ENCODE measurements around the gene SCAP.

The SCAP gene

DNA sequence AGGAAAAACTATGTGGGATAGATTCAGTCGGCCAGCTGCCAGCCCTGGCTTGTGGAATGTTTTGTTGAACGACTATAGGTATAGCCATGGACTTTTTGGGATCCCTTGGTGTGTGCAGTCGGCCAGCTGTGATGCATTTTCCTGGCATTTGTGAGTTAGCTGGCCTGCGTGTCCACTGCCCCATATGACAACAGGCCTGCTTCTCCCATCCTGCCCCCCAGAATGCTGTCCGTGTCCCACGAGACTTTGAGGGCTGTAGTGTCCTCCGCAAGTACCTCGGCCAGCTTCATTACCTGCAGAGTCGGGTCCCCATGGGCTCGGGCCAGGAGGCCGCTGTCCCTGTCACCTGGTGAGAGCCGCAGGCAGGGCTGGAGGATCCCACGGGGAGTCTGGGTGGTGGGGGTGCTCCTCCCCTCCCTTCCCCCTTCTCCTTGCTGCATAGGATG lies 71.3 kb downstream of the SCAP start:
- DNase-seq (ENCODE audit: extremely low read depth in 1 of 2, low read depth in 1 of 2) = no peak

- DNase-seq (ENCODE audit: extremely low read depth in 1 of 2, low read depth in 1 of 2) = no peak
Observed at GRCh38 chr3:47399531-47400270, 76.0 kb downstream of the SCAP start.

DNA sequence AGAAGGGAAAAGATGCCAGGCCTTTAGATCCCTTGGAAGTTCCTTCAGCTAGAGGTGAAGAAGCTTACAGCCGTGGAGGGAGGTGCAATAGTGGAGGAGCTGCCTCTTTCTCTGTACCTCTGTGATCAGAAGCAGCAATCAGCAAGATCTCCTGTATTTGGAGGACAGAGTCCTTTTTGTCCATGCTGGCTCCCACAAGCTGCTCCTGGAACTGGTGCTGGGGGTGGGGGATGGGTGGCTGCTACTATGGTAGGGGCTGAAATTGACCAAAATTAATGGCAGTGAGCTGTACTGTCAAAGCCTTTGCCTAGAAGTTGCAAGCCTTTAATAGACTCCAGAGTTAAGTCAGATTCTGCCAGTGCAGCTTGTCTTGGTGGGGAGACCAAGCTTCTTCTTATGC lies 76.7 kb downstream of the SCAP start:
- no peak for DNase-seq (ENCODE audit: extremely low read depth in 1 of 2, low read depth in 1 of 2)

DNA sequence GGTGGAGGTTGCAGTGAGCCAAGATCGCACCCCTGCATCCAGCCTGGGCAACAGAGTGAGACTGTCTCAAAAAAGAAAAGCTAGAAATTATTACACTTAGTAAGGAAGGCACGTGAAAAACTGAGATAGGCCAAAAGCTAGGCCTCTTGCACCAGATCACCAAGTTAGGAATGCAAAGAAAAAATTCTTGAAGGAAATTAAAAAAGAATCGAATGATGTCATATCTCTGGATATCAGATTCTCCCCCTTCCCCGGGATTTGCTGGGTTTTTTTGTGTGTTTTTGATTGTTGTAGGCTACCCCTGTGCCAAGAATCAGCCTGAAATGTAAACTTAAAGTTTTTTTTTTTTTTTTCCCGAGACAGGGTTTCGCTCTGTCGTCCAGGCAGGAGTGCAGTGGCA lies 77.5 kb downstream of the SCAP start:
- DNase-seq (ENCODE audit: extremely low read depth in 1 of 2, low read depth in 1 of 2) = no peak

- DNase-seq (ENCODE audit: extremely low read depth in 1 of 2, low read depth in 1 of 2) = no peak
Observed at GRCh38 chr3:47394881-47395280, 80.9 kb downstream of the SCAP start.

DNA sequence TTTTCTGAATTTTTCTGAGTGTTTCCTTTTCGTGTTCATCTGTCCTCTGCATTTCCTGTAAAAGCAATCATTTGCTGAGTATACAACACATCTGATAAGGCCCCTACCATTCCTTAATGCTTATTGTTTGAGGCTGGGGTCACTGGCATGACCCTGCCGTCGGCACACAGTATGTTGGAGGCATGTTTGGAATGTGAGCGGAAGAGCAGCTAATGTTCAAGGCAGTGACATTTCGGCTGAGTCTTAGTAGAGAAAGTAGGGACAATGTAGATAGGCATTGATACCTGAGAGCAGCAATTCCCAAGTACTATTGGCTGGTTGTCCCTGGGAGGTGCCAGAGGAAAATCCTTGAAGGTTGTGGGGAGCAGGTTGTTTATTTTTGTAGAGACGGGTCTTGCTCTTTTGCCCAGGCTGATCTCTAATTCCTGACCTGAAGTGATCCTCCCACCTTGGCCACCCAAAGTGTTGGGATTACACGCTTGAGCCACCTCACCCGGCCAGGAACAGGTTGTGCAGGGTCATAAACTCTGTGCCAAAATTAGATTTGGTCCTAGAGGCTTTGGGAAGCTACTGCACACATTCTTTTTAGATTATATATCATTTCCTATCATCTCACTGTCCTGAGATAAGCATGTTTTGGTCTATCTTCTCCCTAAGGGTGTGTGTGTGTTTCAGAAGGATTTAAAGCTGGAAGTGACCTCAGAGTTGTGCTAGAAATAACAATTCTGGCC lies 81.4 kb downstream of the SCAP start:
- no peak for DNase-seq (ENCODE audit: extremely low read depth in 1 of 2, low read depth in 1 of 2)

- DNase-seq (ENCODE audit: extremely low read depth in 1 of 2, low read depth in 1 of 2) = no peak
Observed at GRCh38 chr3:47392933-47393332, 82.8 kb downstream of the SCAP start.

DNA sequence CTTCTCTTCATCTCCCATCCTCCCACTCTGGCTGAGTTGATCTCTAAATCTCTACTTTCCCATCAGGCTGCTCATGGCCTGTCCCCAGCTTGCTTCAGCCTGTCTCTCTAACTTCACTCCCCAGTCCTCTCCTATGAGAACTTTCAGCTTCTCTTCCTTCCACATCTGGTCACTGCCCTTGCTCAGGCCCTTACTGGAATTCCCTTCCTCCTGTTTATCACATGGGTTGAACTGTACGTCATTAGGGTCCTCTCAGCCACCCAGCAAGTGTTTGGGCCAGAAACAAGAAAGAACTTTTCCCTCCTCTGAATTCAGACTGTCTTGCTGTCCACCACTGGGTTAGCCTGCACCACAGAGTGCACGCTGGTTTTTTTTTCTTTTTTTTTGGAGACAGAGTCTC lies 89.9 kb downstream of the SCAP start:
- DNase-seq (ENCODE audit: extremely low read depth in 1 of 2, low read depth in 1 of 2) = no peak

- DNase-seq (ENCODE audit: extremely low read depth in 1 of 2, low read depth in 1 of 2) = no peak
Observed at GRCh38 chr3:47385007-47385406, 90.7 kb downstream of the SCAP start.

DNA sequence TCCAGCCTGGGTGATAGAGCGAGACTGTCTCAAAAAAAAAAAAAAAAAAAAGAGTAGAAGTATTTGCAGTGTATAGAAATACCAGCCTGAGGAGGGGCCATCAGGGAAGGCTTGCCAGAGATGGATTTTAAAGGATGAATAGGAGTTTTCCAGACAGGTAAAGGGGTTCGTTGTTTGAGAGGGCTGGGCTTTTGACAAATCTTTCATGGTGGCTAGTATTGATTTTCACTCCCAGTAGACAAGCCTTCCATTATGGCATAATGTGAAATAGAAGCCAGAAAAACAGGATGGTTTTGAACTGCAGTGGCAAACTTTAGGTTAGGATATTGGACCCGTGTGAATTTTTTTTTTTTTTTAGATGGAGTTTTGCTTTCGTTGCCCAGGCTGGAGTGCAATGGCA lies 91.3 kb downstream of the SCAP start:
- no peak for DNase-seq (ENCODE audit: extremely low read depth in 1 of 2, low read depth in 1 of 2)

DNA sequence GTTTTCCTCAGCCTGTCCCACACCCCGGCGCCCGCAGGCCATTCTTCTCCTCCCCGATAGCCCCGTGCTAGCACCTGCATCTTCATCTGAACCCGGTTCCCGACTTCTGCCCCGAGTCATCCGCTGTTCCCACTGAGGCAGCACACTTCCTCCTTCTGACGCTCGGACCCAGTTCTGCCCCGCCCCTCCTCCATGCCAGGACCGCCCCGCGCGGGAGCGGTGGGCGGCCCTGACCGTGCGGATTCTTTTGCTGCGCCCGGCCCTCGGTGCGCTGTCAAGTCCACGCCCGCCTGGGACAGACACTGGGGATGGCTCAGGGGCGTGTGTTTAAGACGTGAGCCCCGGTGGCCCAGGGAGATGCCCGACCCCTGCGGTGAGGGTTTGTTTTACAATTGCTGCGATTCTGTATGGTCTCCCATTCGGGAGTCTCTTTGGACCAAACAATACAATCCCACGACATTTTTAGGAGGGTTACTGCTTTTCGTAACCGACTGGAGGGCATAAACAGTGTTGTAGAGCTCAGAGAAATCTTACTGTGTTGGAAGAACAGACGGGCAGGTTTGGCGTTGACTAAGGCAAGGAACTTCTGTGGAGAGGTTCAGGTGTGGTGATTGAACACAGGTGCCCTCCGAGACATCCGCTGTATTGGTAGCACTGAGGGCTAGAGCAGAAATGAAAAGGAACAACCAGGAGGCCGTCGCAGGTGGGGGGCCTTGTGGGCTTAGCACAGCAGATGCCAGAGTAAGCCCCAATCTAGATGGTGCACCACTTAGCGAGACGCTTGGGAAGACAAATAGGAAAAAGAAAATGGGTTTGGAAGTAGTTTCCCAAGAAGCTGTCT lies 94.2 kb downstream of the SCAP start:
- DNase-seq (ENCODE audit: extremely low read depth in 1 of 2, low read depth in 1 of 2) = peak; percentile 25 to 43

DNA sequence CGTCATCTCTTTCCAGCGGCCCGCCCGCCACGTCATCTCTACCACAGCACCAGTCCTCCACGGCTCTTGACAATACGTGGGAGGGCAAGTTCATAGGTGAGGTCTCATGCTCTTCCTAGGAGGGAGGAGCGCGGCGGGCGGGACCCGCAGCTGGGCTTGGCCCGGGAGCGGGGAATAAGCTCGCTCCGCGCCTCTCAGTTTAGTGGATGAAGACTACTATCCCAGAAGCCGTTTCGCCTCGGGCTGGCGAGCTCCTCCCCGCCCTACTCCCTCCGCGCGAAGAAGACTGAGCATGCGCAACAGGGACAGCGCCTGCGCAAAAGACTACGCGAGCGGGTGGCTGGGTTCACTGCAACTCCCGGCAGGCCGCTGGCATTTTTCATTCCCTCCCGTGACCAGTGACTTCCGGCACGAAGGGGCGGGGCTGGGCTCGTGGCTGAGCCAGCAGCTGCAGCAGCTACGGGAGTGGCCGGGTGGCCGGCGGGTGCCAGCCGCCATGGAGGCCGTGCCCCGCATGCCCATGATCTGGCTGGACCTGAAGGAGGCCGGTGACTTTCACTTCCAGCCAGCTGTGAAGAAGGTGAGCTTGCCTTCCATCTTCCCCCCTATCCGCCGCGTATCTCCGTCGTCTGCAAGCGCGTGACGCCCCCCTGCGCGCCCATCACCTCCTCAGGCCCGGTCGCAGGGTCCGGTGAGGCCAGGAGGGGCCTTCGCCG lies 95.0 kb downstream of the SCAP start, which contains the start of gene PTPN23:
PTPN23 (plus strand) TSS at position 421 of the 716 bp plus-strand sequence; CDS start at position 497, 76 bp downstream.
- peak; percentile 94 to 99 for DNase-seq (ENCODE audit: extremely low read depth in 1 of 2, low read depth in 1 of 2)

DNA sequence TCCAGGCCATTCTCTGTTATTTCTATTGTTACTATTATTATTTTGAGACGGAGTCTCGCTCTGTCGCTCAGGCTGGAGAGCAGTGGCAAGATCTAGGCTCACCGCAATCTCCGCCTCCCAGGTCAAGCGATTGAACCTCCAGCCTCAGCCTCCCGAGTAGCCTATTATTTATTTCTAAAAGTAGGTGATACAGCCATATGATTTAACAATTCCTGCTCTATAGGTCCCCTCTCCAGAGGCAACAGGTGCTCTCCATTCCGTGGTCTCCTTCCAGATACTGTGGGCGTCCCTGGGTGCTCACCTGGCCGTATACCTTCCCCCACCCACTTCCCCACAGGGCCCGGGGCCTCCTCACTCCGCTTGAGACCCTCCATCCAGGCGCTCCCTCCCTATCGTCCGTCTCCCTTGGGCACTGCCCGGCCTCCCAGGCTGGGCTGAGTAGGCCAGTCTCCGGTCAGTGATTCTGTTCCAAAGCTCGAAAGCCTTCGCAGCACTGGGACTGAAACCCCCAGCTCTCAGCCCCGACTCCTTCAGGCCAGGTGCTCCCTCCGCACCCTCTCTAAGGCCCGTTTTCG lies 95.6 kb downstream of the SCAP start:
- DNase-seq (ENCODE audit: extremely low read depth in 1 of 2, low read depth in 1 of 2) = no peak

DNA sequence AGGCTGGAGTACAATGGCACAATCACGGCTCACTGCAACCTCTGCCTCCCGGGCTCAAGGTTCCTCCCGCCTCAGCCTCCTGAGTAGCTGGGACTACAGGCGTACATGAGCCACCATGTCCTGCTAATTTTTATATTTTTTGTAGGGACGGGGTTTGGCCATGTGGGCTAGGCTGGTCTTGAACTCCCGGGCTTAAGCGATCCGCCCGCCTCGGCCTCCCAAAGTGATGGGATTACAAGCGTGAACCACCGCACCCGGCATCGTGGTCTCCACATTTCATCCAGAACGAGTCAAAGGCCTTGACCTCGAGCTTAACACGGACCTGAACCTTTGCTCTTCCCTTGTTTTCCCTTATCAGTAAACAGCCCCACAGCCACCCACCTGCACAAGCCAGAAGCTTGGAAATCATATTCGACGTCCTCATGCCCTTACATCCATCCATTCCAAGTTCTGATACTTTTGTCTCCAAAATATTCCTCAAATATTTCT lies 96.3 kb downstream of the SCAP start:
- no peak for DNase-seq (ENCODE audit: extremely low read depth in 1 of 2, low read depth in 1 of 2)

DNA sequence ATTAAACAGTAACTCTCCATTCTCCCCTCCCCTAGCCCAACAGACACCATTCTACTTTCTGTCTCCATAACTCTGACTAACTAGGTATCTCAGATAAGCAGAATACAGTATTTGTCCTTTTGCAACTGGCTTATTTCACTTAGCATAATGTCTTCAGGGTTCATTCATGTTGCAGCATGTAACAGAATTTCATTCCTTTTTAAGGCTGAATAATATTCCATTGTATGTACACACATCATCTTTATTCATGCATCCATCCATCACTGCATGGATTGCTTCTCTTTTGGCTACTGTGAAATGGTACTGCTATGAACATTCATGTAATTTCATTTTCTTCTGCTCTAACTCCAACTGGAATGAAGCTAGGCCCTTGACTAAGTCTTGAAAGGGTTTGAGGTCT lies 96.9 kb downstream of the SCAP start:
- DNase-seq (ENCODE audit: extremely low read depth in 1 of 2, low read depth in 1 of 2) = no peak

- no peak for DNase-seq (ENCODE audit: extremely low read depth in 1 of 2, low read depth in 1 of 2)
Observed at GRCh38 chr3:47377186-47377585, 98.6 kb downstream of the SCAP start.

DNA sequence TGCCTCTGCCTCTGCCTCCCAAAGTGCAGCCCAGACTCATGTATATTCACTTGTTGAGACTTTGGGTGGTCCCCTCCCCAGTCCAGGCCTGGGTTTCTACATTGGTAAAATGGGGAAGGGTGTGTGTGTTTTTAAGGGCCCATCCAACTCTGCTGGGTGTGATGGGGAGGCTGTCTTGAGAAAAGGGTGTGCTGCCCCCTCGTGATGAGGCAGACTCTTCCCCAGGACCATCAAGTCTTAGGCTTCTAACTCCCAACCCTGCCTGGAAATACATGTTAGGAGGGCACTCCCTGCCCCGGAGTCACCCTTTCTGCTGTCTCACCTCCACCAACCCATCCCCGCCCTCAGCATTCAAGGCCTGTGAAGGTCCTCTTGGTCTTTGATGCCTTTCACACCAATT lies 99.3 kb downstream of the SCAP start:
- no peak for DNase-seq (ENCODE audit: extremely low read depth in 1 of 2, low read depth in 1 of 2)

GRCh38 chr3:47374587-47374986 lies 101.2 kb downstream of the SCAP start:
- DNase-seq (ENCODE audit: extremely low read depth in 1 of 2, low read depth in 1 of 2) = no peak

DNA sequence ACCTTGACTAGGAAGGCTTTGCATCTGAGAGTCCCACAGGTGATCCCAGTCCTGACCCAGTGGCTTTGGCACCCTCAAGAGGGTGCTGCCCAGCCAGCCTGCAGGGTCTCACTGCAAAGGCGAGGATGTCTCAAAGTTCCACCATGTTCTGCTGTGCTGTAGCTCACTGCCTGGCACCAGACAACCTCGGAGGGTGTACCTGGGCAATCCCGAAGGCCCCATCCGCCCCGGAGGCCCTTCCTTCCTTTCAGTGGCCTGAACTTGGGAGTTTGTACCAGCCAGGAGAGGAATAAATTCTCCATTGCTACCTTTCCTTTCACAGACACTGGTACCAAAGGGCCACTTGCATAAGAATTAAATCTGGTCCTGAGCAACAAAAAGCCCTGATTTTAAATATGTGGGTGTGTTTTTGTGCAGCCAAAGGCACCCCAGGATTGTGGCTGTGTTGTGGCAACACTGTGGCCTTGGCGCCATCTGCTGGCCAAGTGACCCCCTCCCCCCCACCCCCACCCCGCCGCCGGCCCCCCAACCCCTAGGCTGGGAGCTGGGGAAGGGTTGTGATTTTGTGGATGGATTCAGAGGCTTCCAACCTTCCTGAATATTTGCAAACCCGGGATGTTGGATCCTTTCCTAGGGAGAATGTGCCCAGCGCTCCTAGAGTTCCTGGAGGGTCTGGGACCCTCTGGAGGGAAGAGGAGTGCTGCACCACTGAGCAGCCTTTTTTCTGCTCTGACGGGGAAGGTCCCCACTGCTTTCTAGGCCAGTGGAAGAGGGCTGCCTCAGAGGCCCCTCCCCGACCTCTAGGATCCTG lies 104.6 kb downstream of the SCAP start:
- DNase-seq (ENCODE audit: extremely low read depth in 1 of 2, low read depth in 1 of 2) = peak in 1 of 2 donors; percentile 11
